Stimulated activated CD4-positive, alpha-beta T cell treated with anti-CD3 and anti-CD28 coated beads, Interleukin-1b, Interleukin-23, amount 100 ng/mL, for 4 hours (primary cell): Measurements from ENCODE around the gene ETS1.

Experiments used
- DNase-seq, 2 donors: peaks; one replicate each; pipeline ENCODE4 v3.0.0-alpha.2; 2020; ENCODE audit warnings: low read depth in 2 of 2

ETS1 gene

DNA sequence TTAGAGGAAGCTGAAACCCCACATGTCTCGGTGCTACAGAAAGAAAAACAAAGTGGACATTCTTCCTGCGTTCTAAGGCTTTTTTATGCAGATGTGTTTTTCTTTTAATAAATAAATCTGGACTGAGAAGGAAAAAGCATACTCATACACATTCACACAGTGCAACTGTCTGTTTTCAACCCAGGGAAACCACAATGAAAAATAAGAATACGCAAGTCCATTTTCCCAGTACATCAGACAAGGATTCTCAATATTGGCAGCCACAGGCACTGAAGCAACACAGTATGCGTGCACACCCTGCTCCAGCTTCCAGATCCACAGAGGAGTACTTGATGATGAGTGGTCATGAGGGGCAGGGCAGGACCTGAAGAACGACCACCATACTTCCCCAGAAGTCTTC, 86.9 kb downstream of the ETS1 start:
- no peak for DNase-seq

DNA sequence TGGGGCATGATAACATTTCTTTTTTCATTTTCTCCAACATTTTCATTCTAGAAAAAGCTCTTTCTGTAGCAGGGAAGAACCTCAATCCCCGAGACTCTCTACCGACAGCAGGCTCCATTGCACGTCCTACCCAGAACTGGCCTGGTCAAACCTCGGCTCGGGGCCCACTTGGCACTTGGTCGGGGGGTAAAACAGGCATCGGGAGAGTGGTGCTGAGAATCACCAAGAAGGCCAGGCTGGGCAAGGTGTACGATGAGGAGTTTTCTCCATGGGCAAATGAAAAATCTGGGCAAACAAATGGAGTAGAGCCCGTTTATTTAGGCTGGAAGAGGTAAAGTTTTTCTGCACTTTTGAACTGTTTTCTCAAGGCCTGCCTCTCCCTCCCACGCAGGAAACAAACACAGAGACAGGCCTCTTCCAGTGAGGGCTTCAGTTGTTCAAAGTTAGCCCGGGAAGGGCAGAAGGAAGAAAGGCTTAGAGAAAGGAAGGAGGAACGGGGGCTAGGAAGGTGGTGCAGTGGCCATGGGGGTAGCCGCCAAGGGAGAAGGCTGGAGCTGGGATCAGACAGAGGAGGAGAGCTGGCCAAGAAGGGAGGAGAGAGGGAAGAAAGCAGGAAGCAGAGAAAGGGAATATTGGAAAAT, 87.6 kb downstream of the ETS1 start:
- DNase-seq = no peak

DNA sequence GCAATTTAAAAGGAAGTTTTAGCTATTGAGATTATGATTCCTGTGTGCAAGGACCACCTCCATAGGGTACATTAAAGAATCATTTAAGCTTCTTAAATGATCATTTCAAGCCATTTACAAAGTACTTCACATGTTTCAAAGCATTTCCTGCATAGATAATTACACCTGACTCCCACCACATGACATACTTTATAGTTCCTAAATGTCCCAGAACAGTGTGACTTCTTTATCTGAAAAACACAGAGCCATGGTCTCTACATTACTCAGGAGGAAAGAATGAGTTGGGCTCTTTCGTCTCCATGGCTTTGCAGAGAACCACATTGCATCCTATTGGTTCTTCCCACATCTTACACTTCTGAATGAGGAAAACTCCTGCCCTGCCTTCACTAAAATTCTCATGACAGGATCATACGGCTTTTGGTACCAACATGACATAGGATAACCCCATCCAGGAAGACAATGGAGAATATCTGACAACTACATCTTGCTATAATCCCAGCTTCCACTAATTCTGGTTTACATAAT, 88.6 kb downstream of the ETS1 start:
- DNase-seq = no peak

DNA sequence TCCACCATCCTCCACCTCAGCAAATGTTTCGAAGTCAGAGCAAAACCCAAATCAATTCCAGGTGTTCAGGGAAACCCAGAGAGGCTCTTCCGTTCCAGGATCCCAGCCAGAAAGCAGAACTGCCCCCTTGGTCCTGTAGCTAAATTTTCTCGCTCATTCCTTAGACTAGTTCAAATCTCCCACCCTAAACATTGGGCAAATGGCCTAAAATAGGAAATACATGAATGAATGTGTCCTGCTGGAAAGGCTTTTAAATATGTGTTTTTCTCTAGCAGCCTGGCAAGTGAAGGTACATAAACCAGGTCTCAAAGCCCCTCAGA, 89.6 kb downstream of the ETS1 start:
- DNase-seq = no peak

DNA sequence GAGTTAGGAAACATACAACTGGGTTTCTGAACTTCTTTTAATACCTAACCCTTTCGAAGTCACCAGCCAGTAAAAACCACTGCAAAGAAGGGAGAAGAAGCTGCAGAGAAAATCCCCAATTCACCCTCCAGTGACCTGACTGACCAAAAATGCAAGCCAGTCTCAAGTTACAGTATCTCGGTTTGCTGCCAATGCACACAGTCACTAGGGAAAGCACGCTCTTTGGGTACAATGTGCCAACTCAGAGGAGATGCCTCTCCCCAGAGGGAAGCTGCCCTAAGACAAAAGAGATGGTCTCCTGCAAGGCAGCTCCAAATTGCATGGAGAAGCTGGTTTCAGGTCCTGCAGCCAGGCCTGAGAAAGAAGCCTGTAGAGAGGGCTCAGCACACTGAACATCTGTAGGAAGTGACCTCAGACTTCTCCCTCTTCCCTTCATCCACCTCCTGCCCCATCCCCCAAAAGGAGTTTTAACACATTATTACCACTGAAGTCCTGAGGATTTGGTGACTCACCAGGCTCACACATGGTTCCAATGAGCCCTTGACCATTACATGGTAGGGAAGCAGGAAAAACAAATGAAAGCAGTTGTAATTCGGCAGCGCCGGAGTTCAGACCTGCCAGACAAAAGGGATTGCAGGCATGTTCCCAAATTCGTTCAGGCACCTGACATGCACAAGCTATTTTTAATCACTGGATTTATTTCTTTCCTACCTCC, 90.1 kb downstream of the ETS1 start:
- DNase-seq = no peak

DNA sequence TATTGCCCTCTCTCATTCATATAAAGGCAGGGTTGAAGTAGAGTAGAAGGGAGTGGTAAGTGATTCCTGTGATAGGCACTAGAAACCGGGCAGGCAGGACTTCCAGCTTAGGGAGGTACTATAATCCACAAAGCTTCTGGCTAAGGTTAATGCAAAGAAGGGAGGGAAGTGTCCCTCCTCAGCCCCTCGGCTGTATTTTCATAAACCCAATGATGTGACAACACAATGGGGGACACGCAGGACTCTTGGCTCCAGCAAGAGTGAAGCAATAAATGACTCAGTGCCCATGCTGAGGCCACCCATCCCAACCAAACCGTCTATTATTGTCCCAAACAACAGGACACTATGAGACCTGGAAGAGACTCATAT, 90.7 kb downstream of the ETS1 start:
- DNase-seq = no peak

DNA sequence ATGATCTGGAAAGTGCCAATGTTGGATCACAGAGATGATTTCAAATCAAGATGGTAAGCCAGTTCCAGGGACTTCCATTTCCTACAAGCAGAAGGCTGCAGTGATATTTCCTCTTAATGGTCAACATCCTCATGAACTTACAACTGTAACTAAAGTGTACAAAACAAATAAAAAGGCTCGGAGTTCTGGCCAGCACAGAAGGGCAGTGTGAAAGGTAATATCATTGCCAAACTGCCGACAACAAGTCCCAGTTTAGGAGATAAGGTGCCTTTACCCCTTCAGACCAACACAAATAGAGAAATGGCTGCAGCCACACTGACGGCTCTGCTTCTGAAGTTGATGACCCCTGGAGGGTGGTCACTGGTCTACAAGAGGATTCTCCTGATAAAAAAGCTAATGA, 91.1 kb downstream of the ETS1 start:
- no peak for DNase-seq

DNA sequence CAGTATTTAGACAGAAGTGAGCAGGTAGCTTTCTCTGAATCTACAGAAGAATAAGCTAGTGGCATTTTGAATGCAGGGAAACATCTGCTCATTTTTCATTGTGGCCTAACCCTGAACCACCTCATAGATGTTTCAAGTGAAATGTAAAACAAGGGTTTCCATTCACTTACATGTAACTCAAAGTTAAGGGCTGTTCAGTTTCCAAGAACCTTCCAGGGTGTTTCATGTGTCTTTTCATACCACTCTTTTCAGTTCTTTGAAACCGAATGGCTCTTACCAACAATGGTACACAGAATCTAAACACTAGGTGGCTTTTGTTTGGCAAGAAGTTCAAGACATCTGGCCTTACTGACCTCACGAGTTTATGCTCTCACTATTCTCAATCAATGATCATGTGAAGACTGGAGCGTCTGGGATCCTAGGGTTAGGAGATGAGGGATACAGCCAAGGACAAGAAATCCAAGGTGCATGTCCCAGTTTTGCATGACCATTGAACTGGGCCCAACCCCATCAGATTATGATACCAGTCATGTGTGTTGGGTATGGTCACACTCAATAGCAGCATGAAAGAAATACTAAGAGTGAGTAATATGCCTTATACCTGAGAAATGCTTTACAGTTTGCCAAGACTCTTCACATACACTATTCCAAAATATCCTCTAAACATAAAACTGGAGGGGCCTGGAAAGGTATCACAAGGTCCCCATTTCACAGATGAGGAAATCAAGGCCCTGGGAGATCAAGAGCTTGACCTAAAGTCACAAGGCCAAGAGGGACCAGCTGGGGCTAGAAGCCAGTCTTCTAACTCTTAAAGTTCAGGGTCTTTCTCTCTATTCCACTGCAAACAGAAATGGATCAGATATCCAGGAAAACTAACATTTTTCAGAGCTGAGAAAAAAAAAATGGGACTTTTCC, 92.7 kb downstream of the ETS1 start:
- no peak for DNase-seq

DNA sequence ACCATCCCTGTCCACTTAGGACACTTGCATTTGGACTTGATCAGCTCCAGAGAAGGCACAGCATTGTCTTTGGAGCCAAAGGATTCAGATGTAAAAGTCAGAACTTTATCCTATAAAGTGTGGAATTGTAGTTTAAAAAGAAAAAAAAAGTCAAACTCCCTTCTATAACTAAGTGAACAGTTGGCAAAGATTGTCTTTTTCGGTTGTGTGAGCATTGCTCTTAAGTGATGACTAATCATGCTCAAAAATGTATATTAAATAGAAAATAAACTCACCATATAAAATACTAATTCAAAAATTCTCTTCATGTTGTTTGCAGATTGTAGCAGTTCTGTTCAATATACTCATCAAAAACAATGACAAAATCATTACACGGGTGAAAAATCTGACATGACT, 93.8 kb downstream of the ETS1 start:
- no peak for DNase-seq

DNA sequence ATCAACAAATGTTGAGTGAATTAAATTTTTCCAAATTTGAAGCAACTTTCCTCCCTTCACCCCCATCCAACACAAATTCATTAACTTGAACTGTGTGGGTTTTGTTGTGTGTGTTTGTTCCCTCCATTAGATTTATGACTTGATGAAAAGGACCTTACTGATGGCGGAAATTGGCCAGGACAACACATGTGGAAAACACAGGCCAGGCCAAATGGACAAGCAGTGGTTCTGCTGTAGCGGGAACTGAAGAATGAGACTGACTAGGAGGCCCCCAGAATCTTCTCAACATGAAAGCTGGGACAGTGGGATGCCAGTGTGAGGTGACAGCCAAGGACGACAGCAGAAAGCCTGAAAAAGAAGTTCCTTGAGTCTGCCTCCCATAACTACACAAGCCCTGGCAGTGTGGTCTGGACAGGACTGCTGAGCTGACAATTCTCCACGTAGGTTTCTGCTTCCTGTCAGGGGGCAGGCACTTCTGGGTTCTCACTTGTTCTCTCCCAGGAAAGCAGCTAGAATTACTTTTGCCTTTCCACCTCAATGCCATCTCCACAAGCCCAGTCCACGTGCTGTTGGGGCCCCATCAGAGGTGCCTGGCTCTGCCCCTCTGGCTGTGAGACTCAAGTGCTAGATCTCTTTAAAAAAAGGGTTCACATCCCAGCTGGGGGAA, 94.3 kb downstream of the ETS1 start:
- DNase-seq = no peak

DNA sequence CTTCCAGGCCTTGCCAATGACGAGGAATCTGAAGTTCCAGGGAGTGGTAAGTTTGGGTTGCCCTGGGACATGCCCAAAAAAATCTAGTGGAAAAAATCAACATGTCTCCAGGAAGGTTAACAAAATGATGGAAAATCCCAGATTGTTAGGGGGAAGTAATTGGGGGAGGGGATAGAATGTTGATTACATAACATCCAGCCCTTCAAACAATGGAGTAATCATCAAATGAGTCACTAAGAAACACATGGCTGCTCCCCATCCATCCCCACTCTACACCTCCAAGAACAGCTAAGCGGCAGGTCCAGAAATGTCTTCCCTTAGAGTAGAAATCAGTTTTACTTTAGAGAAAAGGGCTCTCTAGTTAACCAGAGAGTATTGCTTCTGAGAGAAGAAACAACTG, 94.9 kb downstream of the ETS1 start:
- DNase-seq = no peak

DNA sequence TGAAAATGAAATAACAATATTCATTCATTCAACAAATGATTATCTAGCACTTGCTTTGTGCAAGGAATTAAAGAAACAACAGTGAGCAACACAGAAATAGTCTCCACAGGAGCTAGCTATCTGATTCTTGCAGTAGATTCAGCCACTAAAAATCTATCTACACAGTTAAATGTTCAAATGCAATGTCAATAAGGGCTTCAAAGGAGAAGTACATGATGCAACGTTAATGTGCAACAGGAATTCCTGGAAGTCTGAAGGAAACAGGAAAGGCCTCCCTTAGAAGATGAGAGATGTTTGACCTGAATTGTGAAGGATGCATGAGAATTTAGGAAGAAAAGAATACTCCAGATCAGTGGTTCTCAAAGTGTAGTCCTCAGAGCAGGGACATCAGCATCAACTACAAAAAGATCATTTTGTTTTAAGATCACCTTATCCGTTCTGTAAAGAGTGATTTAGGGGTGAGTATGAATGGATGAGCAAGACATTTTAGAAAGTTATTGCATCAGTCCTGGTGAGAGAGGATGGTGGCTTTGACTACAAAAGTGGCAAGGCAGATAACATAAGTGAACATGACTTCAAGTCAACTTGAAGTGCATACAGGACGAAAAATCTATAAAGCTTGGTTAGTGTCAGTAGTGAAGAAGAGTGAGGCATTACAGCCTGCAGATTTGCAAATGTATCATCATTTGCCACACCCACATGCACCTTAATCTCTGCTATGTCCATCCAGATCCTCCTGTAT, 96.0 kb downstream of the ETS1 start:
- no peak for DNase-seq

DNA sequence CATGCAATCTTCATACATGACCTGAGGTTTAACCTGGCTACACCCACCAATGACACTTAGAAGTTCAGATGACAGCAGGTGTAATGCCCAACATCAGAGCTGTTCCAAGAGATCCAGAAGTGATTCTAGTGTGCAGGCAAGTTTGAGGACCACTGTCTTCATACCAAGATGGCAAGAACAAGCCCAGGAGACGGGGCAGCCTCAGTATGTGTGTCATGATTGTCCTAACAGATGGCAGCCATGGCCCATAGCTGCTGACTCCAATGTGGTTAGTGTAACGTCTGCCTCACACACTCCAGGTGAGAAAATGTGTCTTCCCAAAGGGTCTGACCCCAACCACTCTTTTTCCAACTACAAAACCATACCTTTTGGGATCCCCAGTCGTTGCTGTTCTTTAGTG, 97.3 kb downstream of the ETS1 start:
- no peak for DNase-seq

DNA sequence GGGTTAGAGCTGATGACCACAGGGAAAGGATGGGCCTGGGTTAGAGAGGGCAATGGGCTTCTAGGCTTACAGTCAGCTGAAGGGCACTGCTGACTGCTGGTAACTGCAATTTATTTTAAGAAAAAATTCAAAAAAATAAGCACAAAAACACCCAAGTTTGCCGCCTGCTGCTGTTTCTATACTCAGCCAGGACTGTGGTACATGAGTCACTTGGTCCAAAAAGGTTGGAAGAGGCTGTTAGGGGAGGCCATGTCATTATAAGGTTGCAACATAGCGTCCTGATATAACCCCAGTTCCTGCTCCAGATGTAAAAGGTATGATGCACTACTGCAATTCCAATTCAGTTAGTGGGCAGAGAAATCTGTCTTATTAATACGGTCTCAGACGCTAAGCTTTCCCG, 98.9 kb downstream of the ETS1 start:
- DNase-seq = no peak

DNA sequence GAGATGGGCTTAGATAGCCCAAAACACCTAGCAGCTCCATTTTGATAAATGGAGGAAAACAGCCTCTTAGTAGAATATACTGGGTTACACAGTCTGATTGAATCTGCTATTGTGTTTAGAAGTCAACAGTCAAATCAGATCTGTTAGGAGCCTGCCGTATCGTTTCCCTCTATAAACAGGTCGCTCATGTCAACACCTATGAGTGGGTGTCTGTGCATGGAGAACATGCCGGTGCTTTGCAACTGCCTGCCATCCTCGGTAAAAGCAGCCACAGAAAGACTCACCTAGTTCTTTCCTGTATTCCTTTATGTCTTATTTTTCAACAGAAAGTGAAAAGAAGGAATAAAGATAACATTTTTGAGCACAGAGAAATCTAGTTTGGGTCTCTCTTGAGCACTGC, 99.4 kb downstream of the ETS1 start:
- DNase-seq = no peak

DNA sequence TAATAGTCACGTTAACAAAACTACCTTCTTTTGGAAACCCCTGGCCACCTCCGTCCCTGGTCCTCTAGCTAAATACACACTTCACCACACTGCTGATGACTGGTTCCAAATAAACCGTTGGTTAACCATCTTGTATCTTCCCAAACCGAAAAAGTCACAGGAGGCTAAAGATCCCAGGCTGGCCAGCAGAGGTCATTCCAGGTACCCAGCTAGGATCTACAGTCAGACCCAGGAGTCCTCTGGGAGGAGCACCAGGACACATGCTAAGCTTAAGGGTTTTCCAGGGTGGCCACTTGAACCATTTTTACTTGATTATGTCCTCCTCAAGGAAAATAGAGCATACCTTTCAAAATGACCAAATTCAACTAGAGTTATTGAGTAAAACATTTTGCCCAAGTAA, 103.2 kb downstream of the ETS1 start:
- no peak for DNase-seq

DNA sequence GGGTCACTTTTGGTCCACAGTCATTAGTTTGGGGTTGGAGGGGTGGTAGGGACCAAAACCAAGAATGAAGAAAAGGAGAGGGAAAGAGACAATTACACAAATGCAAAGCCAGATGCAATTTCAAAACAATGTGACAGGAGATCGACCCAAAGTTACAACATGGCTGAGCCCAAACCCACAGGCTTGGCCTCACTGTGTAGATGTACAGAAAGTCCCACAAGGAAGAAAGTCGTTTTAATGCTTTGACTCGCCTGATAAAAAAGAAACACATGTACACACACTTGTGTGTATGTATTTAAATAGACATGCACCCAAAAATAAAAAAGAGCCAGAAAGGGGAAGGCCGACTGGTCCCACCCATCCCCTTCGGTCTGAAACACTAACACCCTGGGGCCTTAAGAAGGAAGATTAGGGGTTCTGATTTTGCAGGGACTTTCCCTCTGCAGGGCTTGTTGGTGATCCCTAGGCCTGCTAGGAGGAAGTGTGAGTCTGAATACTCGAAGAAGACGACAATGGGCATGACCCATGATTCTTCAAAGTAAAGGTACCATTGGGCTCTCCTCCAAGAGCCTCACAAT, 104.1 kb downstream of the ETS1 start:
- no peak for DNase-seq

DNA sequence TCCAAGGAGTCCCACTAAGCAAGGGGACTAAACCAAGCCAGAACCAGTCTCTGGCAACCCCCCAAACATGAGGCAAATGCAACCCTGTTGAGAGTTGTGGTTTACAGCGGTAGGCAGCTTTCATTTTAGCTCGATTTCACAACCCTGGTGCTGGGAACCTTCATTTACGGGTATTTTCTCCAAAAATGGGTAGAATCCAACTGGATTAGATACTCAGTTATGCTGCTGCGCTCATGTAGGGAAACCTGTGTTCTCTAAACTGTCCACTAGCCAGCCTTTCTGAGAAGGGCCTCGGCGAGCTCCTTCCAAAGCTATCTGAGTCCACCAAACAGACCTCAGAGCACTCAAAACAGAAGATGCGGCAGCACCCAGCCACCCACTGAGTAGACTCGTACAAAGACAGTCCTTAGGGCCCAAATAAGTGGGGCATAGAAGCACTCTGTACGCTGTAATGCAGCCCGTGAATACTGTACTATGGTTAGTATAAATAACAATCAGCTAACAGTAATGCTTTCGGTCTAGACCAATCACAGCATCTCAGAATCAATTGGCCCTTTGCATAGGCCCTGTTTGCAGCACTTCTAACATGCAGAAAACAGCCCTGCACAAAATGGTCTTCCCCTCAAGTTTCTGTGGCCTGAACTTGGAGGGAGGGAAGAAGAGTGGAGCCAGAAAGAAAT, 104.7 kb downstream of the ETS1 start:
- no peak for DNase-seq

DNA sequence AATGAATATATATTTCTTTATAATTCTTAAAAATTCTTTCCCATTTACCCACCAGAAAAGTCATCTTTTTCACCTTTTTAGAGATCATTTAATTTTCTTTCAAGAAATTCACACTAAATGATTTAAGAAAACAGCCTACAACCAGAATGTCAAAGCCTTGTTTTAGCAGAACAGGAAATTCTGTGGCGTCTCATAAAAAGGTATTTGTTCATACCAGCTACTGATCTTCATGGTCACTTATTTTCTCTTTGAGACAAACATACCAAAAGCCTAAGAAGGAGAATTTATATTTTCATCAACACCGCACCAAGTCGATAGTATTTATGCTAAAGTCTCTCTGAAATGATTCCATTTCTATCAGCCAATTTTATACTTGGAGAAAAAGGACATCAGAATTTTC, 105.3 kb downstream of the ETS1 start:
- no peak for DNase-seq

DNA sequence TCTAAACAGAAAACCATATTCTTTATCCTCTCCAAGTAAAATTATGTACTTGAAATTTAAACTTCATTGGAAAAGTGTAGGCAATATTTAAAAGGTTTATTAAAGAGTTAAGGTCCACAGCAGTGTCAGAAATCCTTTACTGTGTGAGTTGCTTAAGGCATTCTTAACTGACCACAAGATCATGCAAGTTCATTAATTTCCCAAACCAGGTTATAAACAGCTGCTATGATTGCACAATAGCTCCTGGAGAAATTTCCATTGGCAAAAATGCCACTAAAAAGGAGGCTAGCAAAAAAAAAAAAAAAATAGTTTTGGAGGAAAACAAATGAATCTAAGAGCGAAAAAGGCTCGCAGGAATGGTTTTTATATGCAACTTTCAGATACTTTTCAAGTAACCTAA, 106.2 kb downstream of the ETS1 start:
- no peak for DNase-seq

DNA sequence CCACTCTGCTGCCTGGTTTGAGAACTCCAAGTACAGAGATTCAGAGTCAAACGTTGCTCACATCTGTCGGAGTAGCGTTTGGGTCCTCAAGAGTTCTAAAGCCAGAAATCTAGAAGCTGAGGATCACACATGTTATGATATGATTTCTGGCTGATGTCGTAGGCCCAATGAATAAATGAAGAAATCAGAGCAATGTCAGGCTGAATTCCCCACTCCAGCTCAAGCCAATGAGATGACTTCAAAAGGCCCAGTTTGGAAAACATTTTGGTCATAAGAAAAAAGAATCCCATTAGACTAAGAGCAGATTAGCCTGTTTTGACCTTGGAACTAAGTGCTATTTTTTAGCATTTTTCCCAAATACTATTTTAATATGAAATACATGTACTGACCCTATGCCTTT, 106.7 kb downstream of the ETS1 start:
- no peak for DNase-seq
